GM19397 (cell line): ENCODE data around the gene SLX4.

Source experiments
- ATAC-seq: cut with Tn5 transposase; IDR thresholded peaks from one replicate; pipeline ENCODE4 v1.9.1; 2021; ENCODE audit warnings: mild to moderate bottlenecking, moderate library complexity; ENCODE audit not compliant: unreplicated experiment

SLX4 gene

DNA sequence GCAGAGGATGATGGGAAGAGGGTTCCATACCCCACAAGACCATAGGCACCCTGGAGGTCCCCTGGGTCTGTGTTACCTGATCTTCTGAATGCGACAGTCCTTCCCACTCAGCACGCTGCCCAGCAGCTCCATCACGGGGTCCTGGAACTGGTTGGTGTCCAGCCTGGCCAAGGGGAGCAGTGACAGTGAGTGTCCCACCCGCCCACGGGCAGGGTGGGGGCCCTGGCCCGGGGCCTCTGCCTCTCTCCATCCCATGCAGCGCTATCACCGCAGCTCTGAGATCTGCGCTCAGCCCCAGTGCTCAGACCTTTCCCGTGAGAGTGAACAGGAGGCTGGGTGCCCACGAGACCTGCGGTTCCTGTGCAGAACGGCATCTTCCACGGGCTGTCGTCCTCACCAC, 49.8 kb downstream of the SLX4 start:
- ATAC-seq: no peak

DNA sequence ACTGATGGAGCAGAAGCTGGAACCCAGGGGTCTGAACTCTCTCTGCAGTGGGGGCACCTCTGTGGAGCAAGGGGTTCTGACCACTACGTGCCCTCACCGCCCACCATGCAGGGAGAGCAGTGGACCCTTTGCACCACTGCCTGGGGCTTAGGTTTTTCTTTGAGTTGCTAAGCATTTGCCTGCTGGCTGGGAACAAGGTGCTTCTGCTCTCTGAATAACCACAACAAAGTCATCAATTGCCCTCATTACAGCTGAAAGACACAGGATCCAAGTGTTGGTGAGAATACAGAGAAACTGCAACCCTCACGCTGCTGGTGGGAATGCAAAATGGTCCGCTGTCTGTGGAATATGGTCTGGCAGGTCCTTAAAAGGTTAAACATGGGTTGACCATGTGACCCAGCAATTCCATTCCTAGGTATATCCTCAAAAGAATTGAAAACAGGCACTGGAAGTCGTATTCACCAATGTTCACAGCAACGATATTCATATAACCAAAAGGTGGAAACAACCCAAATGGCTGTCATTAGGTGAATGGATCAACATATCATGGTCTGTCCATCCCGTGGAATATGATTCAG, 57.0 kb downstream of the SLX4 start:
- ATAC-seq: no peak

DNA sequence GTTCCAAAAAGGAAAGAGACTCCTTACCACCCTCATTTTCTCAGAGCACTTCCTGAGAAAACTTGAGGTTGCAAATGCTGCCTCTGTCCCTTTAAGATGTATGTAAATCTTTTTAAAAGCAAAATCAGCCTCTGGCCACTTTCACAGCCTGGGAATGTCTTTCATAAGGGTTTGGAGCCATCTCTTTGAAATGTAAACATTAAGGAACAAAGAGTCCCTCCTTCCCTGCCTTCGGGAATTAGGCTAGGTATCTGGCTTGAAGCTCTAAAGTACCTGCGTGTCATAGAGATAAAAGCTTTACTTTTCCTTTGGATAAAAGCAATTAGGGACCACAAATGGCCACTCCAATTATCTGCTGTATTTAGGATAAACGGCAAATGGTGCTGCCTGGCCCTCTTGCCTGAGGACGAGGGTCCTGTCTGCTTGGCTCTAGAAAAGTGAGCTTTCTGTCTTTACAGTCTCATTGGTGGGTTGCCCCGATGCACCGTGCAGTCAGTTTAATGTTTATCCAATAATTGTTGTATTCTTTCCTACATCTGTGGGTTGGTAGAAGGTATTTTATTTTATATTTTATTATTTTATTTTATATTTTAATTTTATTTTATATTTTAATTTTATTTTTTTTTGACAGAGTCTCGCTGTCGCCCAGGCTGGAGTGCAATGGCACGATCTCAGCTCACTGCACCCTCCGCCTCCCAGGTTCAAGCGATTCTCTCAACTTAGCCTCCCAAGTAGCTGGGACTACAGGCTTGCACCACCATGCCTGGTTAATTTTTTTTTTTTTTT, 58.1 kb downstream of the SLX4 start:
- ATAC-seq: no peak

DNA sequence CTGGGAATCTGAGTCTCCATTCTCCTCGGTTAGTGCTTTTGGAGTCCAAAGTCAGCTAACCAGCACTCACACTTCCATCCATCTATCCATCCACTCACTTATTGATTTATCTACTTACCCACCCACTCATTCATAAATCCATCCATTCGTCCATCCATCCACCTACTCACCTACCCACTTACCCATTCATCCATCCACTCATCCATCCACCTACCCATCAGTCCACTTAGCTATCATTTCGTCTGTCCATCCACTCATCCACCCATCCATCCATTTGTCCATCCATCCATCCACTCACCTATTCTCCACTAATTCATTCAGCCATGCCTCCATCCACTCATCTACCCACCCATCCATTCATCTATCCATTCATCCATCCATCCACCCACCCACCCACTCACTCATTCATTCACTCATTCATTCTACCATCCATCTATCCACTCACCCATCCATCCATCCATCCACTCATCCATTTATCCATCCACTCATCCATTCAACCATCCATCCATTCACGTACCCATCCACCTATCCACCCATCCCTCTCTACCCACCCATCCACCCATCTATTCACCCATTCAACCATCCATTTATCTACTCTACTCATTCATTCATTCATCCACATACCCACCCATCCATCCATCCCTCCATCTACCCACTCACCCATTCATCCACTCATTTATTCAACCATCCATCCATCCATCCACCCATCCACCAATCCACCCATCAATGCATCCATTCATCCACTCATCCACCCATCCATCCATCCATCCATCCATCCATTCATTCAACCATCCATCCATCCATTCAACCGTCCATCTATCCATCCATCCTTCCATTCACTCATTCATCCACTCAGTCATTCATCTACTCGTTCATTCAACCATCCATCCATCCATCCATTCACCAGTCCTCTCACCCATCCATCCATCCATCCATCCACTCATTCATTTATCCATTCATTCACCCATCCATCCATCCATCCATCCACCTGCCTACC, 60.3 kb downstream of the SLX4 start:
- no peak for ATAC-seq

DNA sequence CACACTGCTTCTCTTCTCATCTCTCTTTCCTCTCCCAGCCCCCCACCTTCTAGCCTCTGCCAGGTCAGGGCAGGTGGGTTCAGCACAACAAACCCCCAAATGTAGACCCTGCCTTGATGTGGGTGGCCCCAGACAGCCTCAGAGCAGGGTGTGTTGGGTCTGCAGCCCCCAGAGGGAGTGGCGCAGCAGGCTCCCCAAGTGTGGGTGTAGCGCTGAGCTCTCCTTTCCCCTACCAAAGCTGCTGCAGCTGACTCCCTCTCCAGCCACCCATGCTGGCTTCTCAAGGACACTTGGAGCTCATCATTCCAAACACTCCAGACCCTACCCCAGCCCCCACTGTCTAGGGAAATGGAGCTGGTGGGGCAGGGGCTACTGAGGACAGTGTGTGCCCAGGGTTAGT, 61.5 kb downstream of the SLX4 start:
- no peak for ATAC-seq

DNA sequence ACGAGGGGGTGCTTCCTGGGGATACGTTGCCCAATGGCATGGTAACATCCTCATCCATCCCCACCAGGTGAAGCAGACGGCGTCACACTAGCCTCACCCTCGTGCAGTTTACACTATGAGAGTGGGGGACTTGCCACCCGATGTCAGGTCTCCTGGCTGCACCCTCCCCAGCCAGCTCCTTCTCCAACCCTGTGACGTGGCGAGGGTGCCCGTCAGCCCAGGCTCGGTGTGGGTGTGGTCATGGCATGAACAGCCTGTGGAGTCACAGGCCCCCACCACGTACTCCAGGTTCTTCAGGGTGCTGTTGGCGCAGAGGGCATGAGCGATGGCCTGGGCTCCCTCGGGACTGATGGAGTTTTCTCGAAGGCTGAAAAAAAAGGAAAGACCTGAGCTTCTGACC, 62.5 kb downstream of the SLX4 start:
- ATAC-seq: no peak

DNA sequence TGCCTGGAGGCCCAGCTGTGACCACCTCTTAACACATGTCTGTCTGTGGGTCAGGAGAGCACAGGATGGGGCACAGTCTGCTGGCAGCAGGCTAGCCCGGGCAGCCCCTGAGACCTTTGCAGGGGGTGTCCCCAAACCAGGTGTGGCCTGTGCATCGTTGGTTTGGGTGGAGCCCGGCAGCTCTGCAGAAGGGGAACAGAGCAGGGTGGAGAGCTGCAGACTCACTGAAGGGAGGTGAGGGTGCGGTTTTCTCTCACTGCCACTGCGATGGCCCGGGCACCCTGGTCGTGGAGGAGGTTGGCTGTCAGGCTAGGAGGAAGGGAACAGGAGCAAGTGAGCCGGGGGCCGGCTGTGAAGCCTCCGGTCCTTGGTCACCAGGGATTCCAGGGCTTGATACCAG, 63.0 kb downstream of the SLX4 start:
- no peak for ATAC-seq

DNA sequence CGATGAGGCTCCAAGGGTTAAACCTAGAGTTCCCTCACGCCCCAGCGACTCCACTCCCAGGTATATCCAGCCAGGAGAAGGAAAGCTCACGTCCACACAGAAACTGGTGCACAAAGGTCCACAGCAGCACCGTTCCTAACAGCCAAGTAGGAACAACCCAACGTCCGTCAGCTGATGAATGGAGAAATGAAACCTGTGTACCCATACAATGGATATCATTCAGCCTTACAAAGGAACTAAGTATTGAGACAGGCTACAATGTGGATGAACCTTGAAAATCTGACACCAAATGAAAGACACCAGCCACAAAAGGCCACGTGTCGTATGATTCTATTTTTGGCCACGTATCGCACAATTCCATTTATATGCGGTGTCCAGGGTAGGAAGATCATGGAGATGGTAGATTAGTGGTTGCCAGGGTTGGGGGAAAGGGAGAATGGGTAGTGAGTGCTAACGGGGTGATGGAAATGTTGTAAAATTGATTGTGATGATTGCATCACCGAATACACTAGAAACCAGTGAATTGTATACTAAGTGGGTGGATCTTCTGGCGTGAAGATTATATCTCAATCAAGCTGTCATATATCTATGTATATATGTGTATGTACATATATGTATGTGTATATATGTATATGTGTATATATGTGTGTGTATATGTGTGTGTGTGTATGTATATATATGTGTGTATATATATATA, 64.3 kb downstream of the SLX4 start:
- ATAC-seq: no peak

DNA sequence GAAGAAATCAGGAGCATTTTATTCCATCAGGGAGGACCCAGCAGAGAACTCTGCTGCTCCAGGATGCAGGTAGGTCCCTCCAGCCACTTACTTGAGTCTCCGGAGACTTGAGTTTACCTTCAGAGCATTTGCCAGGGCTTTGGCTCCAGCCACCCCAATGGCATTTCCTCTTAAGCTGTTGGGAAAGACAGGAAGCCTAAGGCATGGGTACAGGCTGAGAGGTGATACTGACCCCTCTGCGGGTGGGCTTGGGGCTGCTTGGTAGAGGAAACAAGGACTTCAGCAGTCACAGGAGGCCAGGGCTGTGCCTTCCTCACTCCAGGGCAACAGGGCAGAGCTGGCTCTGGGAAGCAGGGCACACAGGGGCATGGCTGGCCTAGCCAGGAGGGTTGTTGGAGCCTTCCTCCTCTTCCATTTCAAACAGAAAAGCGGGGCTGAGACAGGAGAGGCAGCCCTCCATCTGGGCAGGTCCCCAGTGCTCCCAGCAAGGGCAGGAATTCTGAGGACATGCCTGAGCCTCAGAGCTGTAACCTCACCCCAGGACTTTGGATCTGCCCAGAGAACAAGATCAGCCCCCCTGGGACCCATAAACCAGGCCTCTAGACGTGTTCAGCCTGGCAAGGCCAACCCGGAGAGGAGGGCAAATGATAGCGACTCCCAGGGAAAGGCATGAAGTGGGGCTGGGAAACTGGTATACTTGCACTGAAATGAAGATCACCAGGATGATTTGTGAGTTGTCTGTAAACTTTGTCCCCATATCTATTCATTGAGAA, 68.6 kb downstream of the SLX4 start:
- no peak for ATAC-seq

DNA sequence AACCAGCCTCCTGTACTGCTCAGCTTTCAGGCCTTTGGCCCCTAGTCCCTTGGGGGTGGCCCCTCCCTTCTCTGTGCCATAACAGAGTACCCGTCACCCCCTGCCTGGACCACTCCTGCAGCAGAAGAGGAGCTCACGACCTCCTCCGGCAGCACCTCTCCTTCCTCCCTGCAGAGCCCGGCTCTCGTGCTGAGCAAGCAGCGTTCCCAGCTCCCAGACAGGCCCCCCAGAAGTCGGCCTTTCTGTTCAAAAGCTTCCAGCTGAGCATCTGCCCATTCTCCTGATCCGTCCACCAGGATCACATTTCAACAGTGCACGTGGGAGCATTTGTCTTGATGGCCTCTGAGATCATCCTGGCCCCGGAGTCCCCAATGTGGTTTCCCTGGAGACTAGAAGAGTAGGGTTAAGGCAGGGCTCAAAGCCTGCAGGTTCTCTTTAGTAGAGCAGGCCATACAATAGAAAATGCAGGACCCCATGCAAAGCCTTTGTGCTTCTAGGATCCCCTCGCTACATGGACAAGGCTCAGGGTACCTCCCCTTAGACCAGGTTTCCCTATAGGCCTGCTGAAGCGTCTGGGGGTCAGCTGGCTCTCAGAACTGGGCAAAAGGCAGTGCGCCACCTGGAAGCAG, 69.8 kb downstream of the SLX4 start:
- ATAC-seq: no peak

DNA sequence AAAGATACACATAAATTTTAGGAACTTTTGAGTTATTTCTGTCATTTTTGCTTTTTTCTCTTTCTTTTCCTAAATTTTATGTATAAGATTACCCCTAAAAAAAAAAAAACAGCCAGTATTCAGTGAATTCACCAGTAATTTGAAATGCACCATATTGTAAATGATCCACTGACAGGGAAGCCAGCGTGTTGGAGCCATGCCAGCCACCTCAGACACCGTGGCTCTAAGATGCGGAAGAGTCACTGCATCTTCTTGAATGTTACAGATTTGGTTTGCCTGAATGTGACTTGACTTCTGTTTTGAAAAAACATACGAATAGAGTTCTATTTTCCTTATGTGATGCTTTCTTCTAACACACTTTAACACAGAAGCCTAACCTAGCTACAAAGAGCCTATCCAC, 73.2 kb downstream of the SLX4 start:
- no peak for ATAC-seq

DNA sequence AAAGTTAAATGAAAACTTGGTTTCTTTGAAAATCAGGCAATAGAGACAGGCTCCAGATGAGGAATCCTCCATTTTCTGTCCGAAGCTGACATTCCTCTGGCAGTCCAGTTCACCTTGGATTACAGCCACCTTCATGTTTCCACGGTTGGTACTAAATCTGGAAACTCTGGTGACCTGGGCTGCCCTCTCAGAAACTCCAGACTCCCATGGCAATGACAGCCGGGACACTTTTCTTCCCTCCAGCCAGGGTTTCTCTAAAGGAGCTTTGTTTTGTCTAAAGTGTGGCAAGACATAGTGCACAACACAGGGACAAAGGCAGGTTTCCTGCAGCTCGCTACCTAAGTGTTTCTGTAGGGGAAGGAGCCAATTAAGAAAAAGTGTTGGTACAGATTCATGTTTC, 74.6 kb downstream of the SLX4 start:
- no peak for ATAC-seq

DNA sequence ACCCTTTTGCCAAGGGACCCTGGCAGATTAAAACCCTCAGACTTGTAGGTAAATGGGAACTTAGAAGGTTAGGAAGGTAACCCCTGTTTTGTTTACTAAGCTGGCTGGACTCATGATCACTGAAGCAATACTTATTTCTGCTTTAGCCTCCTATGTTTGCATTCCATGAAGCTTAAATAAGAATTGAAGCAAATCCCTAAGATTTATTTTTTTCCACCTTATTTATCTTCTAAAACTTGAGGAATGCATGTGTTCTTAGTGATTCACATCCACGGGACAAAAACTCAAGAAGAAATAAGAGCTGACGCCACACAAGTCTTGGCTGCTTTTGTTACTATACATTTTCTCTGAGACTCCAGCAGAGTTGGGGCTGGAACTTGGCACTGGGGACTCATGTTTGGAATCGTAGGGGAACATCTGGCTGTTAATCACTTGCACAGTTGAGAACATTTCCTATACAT, 75.1 kb downstream of the SLX4 start:
- ATAC-seq: no peak

DNA sequence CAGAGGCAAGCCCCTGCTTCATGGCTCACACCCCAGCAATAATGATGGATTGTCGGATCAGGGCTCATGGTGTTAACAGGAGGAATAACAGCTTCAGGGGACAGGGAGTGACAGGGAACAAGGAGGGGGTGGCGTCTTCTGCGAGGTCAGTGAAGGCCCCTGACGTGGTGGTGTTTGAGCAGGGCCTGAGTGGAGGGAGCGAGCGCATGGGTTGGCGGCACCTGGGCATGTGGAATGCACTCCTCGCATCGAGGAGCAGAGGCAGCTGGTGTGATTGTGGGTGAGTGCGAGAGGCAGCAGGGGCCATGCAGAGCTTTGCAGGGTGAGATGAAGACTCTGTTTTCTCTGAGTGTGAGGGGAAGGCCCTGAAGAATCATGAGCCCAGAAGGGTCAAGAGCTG, 77.3 kb downstream of the SLX4 start:
- no peak for ATAC-seq

DNA sequence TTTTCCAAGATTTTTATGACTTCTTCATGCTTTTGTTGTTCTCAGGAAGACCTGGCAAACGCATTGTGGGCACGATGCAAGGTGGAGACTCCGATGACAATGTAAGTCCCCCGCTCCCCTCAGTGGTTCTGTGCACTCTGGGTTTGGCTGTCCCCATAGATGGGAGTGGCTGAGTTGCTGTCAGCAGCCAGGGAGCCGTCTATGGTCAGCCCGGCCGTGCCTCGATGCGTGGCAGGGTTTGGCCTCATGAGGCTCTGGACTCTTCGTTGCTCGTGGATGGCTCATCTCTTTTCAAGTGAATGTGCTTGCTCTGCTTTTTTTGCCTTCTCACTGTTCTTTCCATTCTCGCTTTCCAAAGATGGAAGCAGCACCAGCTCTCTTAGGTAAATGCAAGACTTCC, 78.7 kb downstream of the SLX4 start:
- no peak for ATAC-seq
